GM23338 (cell line): ENCODE data around the gene OR5A1. TPM values are rescaled to one million over a fixed set of nuclear protein-coding genes. Genes with fewer than 3 reads are reported as not detected.

ENCODE experiments used
- ATAC-seq: fragments of 200-7000 bp; cut with Tn5 transposase; 3 replicates; pipeline ENCODE4 v1.9.1; 2020
- DNase-seq: peaks from one replicate; pipeline ENCODE4 v3.0.0-alpha.2; 2015; ENCODE audit warnings: low spot score
- H2AFZ ChIP-seq: fragments of 200-600 bp; sonication (generic); 2 replicates; pipeline ENCODE4 v1.8.0; 2016; ENCODE audit warnings: antibody characterized with exemption, mild to moderate bottlenecking, moderate library complexity
- H3F3A ChIP-seq: fragments of 200-600 bp; sonication (generic); replicated peaks from 2 replicates; pipeline ENCODE4 v1.8.0; 2017; ENCODE audit warnings: antibody characterized with exemption, mixed run types, low read depth
- H3K27ac ChIP-seq: fragments of 200-600 bp; sonication (generic); 2 replicates; pipeline ENCODE4 v1.6.1; 2016; ENCODE audit warnings: low read depth
- H3K27me3 ChIP-seq: fragments of 200-600 bp; sonication (generic); 2 replicates; pipeline ENCODE4 v1.8.0; 2016; ENCODE audit warnings: mild to moderate bottlenecking, mixed run types, moderate library complexity; ENCODE audit not compliant: insufficient read depth
- H3K36me3 ChIP-seq: fragments of 200-600 bp; sonication (generic); 2 replicates; pipeline ENCODE4 v1.8.0; 2016; ENCODE audit warnings: mild to moderate bottlenecking; ENCODE audit not compliant: insufficient read depth
- H3K4me1 ChIP-seq: fragments of 200-600 bp; sonication (generic); 2 replicates; pipeline ENCODE4 v1.8.0; 2016; ENCODE audit warnings: mild to moderate bottlenecking, moderate library complexity; ENCODE audit not compliant: insufficient read depth
- H3K4me2 ChIP-seq: fragments of 200-600 bp; sonication (generic); 2 replicates; pipeline ENCODE4 v1.7.1; 2017; ENCODE audit warnings: mixed run types
- H3K4me3 ChIP-seq: fragments of 200-600 bp; sonication (generic); 2 replicates; pipeline ENCODE4 v1.6.1; 2016; ENCODE audit warnings: mixed run types
- H3K79me2 ChIP-seq: fragments of 200-600 bp; sonication (generic); replicated peaks from 2 replicates; pipeline ENCODE4 v1.8.0; 2017; ENCODE audit warnings: mild to moderate bottlenecking; ENCODE audit not compliant: insufficient read depth
- H3K9me2 ChIP-seq: fragments of 200-600 bp; sonication (generic); 2 replicates; pipeline ENCODE4 v1.8.0; 2017; ENCODE audit not compliant: insufficient read depth
- H4K20me1 ChIP-seq: fragments of 200-600 bp; sonication (generic); replicated peaks from 2 replicates; pipeline ENCODE4 v1.8.0; 2017; ENCODE audit warnings: mild to moderate bottlenecking; ENCODE audit not compliant: insufficient read depth
- H3K27ac Mint-ChIP-seq: 2 replicates; pipeline ENCODE4 v1.8.0; 2020; ENCODE audit warnings: inconsistent platforms, mild to moderate bottlenecking, moderate library complexity, mixed read lengths
- H3K27me3 Mint-ChIP-seq: 3 replicates; pipeline ENCODE4 v1.8.0; 2022; ENCODE audit warnings: low read depth, mild to moderate bottlenecking, moderate library complexity, mixed read lengths, inconsistent platforms; ENCODE audit not compliant: insufficient read depth, poor library complexity
- H3K36me3 Mint-ChIP-seq: 3 replicates; pipeline ENCODE4 v1.8.0; 2021; ENCODE audit warnings: low read depth, mild to moderate bottlenecking, inconsistent platforms, moderate library complexity, mixed read lengths
- H3K4me1 Mint-ChIP-seq: 3 replicates; pipeline ENCODE4 v1.8.0; 2020; ENCODE audit warnings: mild to moderate bottlenecking, inconsistent platforms, mixed read lengths
- H3K4me3 Mint-ChIP-seq: 3 replicates; pipeline ENCODE4 v1.8.0; 2021; ENCODE audit warnings: moderate library complexity, mild to moderate bottlenecking, inconsistent platforms, mixed read lengths
- H3K9me3 Mint-ChIP-seq: 3 replicates; pipeline ENCODE4 v1.8.0; 2020; ENCODE audit warnings: moderate library complexity, mild to moderate bottlenecking, inconsistent platforms, mixed read lengths
- CREB1 ChIP-seq: fragments of 250-450 bp; sonication (Bioruptor Pico); IDR thresholded peaks from 2 replicates; pipeline ENCODE4 v1.5.0; 2020; ENCODE audit warnings: low read depth, mild to moderate bottlenecking, moderate library complexity
- CTCF ChIP-seq, 2 experiments: fragments of 200-600 bp in 1 of 2; sonication (generic) in 1 of 2; conservative IDR thresholded peaks; 2 replicates each; pipeline versions ENCODE4 v1.5.1 to v1.6.1; 2016 to 2017; ENCODE audit warnings: antibody characterized with exemption in 2 of 2, low read depth in 2 of 2, mild to moderate bottlenecking in 2 of 2, moderate library complexity in 1 of 2
- ETS1 ChIP-seq: IDR thresholded peaks from 2 replicates; pipeline ENCODE4 v1.6.1; 2016; ENCODE audit warnings: antibody characterized with exemption
- EZH2 ChIP-seq: fragments of 200-600 bp; sonication (generic); IDR thresholded peaks from one replicate; pipeline ENCODE4 v1.8.0; 2017; ENCODE audit warnings: antibody characterized with exemption, mild to moderate bottlenecking, low read depth; ENCODE audit not compliant: unreplicated experiment
- EZH2phosphoT487 ChIP-seq: fragments of 200-600 bp; sonication (generic); IDR thresholded peaks from one replicate; pipeline ENCODE4 v1.8.1; 2018; ENCODE audit warnings: antibody characterized with exemption; ENCODE audit not compliant: unreplicated experiment
- JUNB ChIP-seq: IDR thresholded peaks from one replicate; pipeline ENCODE4 v1.6.1; 2016; ENCODE audit warnings: antibody characterized with exemption; ENCODE audit not compliant: unreplicated experiment
- NANOG ChIP-seq: IDR thresholded peaks from 2 replicates; pipeline ENCODE4 v1.6.1; 2016; ENCODE audit warnings: antibody characterized with exemption, borderline replicate concordance
- POLR2AphosphoS5 ChIP-seq: IDR thresholded peaks from 2 replicates; pipeline ENCODE4 v1.6.1; 2016; ENCODE audit warnings: antibody characterized with exemption, low read depth
- REST ChIP-seq: IDR thresholded peaks from one replicate; pipeline ENCODE4 v1.6.1; 2018; ENCODE audit warnings: antibody characterized with exemption; ENCODE audit not compliant: unreplicated experiment
- STAT1 ChIP-seq: IDR thresholded peaks from one replicate; pipeline ENCODE4 v1.6.1; 2016; ENCODE audit warnings: antibody characterized with exemption; ENCODE audit not compliant: unreplicated experiment
- ZNF114 ChIP-seq: fragments of 250-450 bp; sonication (Bioruptor Pico); IDR thresholded peaks from 2 replicates; pipeline ENCODE4 v1.5.0; 2020; ENCODE audit warnings: mild to moderate bottlenecking, moderate library complexity
- ZNF331 ChIP-seq: fragments of 250-450 bp; sonication (Bioruptor Pico); IDR thresholded peaks from 2 replicates; pipeline ENCODE4 v1.5.0; 2020; ENCODE audit warnings: low read depth, mild to moderate bottlenecking, moderate library complexity
- ZNF462 ChIP-seq: fragments of 250-450 bp; sonication (Bioruptor Pico); IDR thresholded peaks from 2 replicates; pipeline ENCODE4 v1.5.0; 2020; ENCODE audit warnings: mild to moderate bottlenecking, moderate library complexity
- polyA plus RNA-seq: library from polyadenylated mRNA; unstranded; fragments of >200 nt; fragmentation: Nextera tagmentation; extraction: Ambion mirVana; gene quantifications from 2 replicates; pipeline ENCODE4 v1.2.1, GENCODE V29; 2016
- total RNA-seq: library from RNA; depleted of rRNA; stranded (reverse); fragments of >200 nt; shearing (Covaris generic); gene quantifications from 2 replicates; pipeline ENCODE4 v1.2.3, GENCODE V29; 2014

Gene OR5A1
- total and polyA plus RNA-seq, 2 experiments from 2014 or later, result 0.03 TPM; not detected in 1

GRCh38 chr11:59425131-59425530 is 11.1 kb upstream of the OR5A1 start:
- no peaks in the 10 kb centered on the region for H4K20me1 ChIP-seq
- H3K9me2 ChIP-seq, result peaks cover 11% of the 10 kb centered on the region
- Mint-ChIP-seq H3K36me3 (no peaks in the 10 kb centered on the region), H3K4me1 (peaks cover 29% of the 10 kb centered on the region), H3K27ac (peak overlapping the region; percentile 37; the same call in 1 of the 2 replicates), H3K27me3 (no peaks in the 10 kb centered on the region), H3K9me3 (peaks cover 2% of the 10 kb centered on the region; the same call in 2 of the 3 replicates), H3K4me3 (no peak overlapping the region)
- H3K27me3 ChIP-seq, result no peaks in the 10 kb centered on the region
- peak overlapping the region; percentile 73 for H2AFZ ChIP-seq
- peak overlapping the region; percentile 22; the same call in 1 of the 2 replicates for H3K4me2 ChIP-seq
- no peak for ATAC-seq
- DNase-seq, result no peak
- peaks cover 17% of the 10 kb centered on the region for H3K4me1 ChIP-seq
- H3F3A ChIP-seq, result no peaks in the 10 kb centered on the region
- no peaks in the 10 kb centered on the region for H3K36me3 ChIP-seq
- no peak overlapping the region for H3K27ac ChIP-seq
- H3K79me2 ChIP-seq, result no peaks in the 10 kb centered on the region
- no peak for TF ChIP-seq ETS1
- TF ChIP-seq JUNB, result no peak
- no peak for TF ChIP-seq POLR2AphosphoS5
- no peak for TF ChIP-seq EZH2
- no peak for TF ChIP-seq NANOG
- no peak for TF ChIP-seq ZNF114 (CRISPR knock-in tag)
- no peak for TF ChIP-seq REST
- no peak for TF ChIP-seq CTCF (conservative IDR thresholded peaks at IDR 0.05; ENCODE audit: low read depth in 2 of 2)
- no peak for TF ChIP-seq ZNF331 (CRISPR knock-in tag)
- TF ChIP-seq EZH2phosphoT487, result no peak
- no peak for TF ChIP-seq STAT1
- no peak for TF ChIP-seq CREB1 (CRISPR knock-in tag)
- TF ChIP-seq ZNF462 (CRISPR knock-in tag), result no peak
- no peak overlapping the region for H3K4me3 ChIP-seq
